IPS-15b (cell line): Measurements from ENCODE around the gene NTPCR.

Experiments
- H3K27me3 ChIP-seq: one replicate; pipeline ENCODE4 v1.6.1; 2013; ENCODE audit warnings: low read length; ENCODE audit not compliant: control insufficient read depth, insufficient read depth
- H3K36me3 ChIP-seq: one replicate; pipeline ENCODE4 v1.6.1; 2013; ENCODE audit warnings: low read length; ENCODE audit not compliant: control insufficient read depth, insufficient read depth
- H3K4me1 ChIP-seq: one replicate; pipeline ENCODE4 v1.6.1; 2013; ENCODE audit warnings: mild to moderate bottlenecking, low read length; ENCODE audit not compliant: control insufficient read depth, insufficient read depth
- H3K4me3 ChIP-seq: one replicate; pipeline ENCODE4 v1.5.1; 2013; ENCODE audit warnings: low read depth, low read length
- H3K9ac ChIP-seq: one replicate; pipeline ENCODE4 v1.6.1; 2013; ENCODE audit warnings: low read depth, mild to moderate bottlenecking, low read length
- H3K9me3 ChIP-seq: one replicate; pipeline ENCODE4 v1.6.1; 2013; ENCODE audit warnings: mild to moderate bottlenecking, low read length; ENCODE audit not compliant: control insufficient read depth, insufficient read depth

NTPCR gene

DNA sequence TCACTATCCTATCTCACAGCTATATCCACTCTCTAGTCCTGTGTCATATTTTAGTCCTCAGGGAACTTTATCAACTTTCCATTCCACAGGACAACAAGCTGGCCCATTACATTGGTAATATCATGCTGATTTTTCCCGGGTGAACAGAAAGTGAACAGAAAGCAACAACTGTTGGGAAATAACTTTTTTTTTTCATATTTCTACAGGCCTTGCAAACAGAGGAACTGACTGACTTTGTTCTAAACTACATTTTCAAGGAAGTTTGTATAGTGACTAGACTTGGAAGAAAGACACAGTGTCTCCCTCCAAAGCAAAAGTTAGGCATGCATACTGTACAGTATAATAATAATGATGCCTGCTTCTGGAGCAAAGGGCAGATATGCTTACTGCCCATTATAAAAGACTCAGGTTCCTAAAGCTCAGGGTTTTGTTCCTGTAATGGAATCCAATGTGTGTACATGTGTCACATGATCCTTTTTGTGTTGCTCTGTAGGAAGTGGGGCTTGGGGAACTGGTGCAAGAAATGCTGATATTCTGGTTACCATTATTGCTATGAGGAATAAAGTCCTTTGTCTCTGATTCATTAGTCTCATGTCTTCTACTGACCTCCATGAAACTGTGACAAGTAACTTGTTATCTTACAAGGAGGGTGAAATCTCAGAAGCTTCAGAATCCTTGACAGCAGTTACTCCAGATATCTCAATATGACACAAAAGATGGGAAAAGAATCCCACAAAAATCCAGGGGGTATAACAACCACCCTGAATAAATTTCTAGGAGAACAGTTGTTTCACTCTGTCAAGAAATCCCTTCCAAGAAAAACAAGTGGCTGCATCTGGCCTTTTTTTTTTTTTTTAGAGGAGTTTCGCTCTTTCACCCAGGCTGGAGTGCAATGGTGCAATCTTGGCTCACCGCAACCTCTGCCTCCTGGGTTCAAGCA is 17.7 kb upstream of the NTPCR start:
- no peak overlapping the region for H3K4me3 ChIP-seq
- no peaks in the 10 kb centered on the region for H3K4me1 ChIP-seq
- H3K9me3 ChIP-seq: no peaks in the 10 kb centered on the region
- H3K27me3 ChIP-seq: no peaks in the 10 kb centered on the region
- no peak overlapping the region for H3K9ac ChIP-seq
- no peaks in the 10 kb centered on the region for H3K36me3 ChIP-seq

DNA sequence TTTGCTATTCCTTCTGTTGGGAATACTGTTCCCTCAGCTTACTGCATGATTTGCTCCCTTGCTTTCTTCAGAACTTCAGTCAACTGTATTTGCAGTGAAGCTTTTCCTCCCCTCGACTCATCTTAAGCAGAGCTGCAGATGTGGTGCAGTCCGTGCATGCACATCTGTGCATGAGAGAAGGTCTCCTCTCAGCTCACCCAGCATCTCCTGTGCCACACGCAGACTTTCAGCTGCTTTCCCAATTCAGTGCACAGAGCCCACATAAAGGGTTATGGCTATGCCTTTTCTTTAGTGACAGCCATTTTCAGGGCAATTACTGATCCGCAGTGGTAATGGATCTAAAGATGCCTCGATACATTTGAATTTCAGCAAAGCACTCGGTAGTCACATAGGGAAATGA is 13.5 kb upstream of the NTPCR start:
- Histone ChIP-seq H3K4me1 (no peaks in the 10 kb centered on the region), H3K9ac (no peak overlapping the region), H3K27me3 (no peaks in the 10 kb centered on the region), H3K36me3 (no peaks in the 10 kb centered on the region), H3K9me3 (no peaks in the 10 kb centered on the region), H3K4me3 (no peak overlapping the region)

DNA sequence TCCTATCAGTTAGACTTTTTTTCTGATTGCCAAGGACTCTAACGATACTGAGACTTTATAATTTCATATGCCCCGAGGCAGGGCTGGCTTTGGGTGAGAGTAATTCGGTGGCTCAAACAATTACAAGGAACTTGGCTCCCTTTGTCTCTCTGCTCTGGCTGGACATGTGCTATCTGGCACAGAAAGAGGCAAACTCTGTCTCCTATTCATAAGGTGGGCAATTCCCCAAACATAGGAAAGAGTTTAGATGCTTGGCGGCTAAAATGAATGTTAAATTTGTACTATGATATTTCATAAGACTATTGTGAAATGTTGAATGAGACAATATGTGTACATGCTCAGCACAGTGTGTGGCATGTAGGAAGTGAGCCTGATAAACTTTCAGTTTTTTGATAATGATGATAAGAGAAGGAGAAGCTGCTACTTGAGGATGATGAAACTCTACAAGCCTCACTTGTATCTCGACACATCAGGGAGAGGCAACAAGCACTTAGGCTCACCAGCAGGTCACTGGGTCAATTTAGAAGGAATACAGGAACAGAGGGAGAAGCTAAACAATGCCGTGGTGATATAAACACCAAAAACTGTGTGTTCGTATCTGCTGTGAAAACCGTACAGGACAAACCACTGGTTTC is 12.6 kb upstream of the NTPCR start:
- no peak overlapping the region for H3K9ac ChIP-seq
- no peak overlapping the region for H3K4me3 ChIP-seq

DNA sequence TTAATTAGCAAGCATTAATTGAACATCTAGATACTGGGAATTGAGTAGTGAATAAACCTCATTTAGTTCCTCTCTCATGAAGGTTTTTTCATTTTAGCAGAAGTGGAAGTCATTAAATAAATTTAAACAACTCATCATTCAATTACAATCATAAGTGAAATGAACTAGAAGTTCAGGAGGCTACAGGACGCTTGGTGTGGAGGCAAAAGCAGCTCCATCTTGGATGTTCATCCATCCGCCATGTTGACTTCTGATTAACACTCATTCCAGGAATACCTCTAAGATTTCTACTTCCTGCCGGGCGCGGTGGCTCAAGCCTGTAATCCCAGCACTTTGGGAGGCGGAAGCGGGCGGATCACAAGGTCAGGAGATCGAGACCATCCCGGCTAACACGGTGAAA is 11.5 kb upstream of the NTPCR start:
- Histone ChIP-seq H3K4me1 (no peaks in the 10 kb centered on the region), H3K27me3 (no peaks in the 10 kb centered on the region), H3K9ac (no peak overlapping the region), H3K36me3 (no peaks in the 10 kb centered on the region), H3K9me3 (no peaks in the 10 kb centered on the region), H3K4me3 (no peak overlapping the region)

More for the DNA sequence above, 12.6 kb upstream of the NTPCR start:
- Histone ChIP-seq H3K4me1 (no peaks in the 10 kb centered on the region), H3K36me3 (no peaks in the 10 kb centered on the region), H3K27me3 (no peaks in the 10 kb centered on the region), H3K9me3 (no peaks in the 10 kb centered on the region)

DNA sequence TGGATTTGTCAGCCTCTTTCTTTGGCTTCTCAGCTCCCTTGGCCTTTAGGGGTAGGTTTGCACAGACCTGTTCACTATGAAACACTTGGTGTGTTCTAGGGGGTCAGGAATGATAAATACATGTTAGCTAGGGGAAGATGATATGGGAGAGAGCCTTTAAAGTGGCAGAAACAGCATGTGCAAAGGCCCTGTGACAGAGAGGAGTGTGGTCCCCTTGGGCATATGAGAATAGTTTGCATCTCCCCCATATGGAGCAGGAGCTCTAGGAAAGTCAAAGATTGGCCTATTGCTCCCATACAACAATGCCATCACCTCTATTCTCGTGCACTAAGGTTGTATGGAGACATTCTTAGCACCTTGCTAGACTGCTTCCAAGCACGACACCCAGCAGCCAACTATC is 10.7 kb upstream of the NTPCR start:
- H3K4me3 ChIP-seq: no peak overlapping the region
- no peaks in the 10 kb centered on the region for H3K4me1 ChIP-seq
- no peaks in the 10 kb centered on the region for H3K9me3 ChIP-seq
- no peak overlapping the region for H3K9ac ChIP-seq
- H3K36me3 ChIP-seq: no peaks in the 10 kb centered on the region
- H3K27me3 ChIP-seq: no peaks in the 10 kb centered on the region

DNA sequence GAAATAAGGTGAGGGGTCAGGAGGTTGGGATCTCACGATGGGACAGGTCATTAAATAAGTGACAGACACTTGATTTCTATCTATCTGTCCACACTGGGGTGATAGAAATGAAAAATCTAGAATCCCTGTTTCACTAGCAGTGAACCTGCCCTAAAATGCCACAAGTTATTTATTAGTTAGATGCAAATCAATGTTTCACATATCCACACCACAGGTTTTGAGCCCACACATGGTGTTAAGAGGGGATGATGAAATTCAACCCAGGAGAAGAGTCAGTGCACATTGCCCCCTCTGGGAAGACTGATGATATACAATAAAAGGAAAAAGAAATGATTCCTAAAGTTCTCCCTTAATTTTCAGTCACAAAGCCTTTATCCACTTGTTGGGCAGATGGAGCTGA is 10.1 kb upstream of the NTPCR start:
- H3K9me3 ChIP-seq: no peaks in the 10 kb centered on the region
- no peak overlapping the region for H3K4me3 ChIP-seq
- no peaks in the 10 kb centered on the region for H3K27me3 ChIP-seq
- no peaks in the 10 kb centered on the region for H3K36me3 ChIP-seq
- no peak overlapping the region for H3K9ac ChIP-seq
- no peaks in the 10 kb centered on the region for H3K4me1 ChIP-seq

DNA sequence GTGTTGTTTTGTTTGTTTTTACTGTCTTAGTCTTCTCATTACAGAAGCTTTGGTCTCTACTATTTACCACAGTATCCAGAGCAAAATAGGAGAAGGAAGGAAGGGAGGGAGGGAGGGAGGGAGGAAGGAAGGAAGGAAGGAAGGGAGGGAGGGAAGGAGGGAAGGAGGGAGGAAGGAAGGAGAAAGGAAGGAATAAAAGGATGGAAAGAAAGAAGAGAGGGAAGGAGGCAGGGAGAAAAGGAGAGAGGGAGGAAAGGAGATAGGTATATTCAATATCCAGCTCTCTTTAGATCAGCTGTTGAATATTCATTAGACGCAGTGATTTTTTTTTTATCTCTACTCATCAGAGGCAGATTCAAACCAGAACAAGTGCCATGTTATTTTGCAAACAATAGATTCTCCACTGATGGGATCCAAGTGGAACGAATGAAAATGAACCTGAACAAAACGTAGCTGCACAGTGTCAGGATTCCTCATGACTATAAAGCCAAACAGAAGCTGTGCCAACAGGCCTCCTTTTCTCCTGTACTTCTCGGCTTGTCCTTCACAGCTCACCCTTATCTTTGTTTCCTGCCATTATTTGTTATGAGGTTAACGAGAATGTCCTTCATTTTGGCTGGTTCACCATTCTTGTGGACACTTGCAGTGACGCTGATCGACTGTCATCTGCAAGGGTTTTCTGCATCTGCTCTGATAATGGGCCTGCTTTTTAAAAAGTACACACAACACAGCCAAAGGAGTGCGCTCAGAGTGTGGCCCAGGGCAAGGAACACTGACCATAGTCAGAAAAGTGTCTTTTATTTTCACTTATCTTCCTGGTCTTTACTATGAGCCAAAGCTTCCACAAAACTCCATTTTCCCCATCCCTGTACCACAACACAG is 7.8 kb upstream of the NTPCR start:
- no peak overlapping the region for H3K4me3 ChIP-seq
- H3K4me1 ChIP-seq: no peaks in the 10 kb centered on the region
- no peaks in the 10 kb centered on the region for H3K27me3 ChIP-seq
- H3K36me3 ChIP-seq: no peaks in the 10 kb centered on the region
- no peaks in the 10 kb centered on the region for H3K9me3 ChIP-seq
- no peak overlapping the region for H3K9ac ChIP-seq

DNA sequence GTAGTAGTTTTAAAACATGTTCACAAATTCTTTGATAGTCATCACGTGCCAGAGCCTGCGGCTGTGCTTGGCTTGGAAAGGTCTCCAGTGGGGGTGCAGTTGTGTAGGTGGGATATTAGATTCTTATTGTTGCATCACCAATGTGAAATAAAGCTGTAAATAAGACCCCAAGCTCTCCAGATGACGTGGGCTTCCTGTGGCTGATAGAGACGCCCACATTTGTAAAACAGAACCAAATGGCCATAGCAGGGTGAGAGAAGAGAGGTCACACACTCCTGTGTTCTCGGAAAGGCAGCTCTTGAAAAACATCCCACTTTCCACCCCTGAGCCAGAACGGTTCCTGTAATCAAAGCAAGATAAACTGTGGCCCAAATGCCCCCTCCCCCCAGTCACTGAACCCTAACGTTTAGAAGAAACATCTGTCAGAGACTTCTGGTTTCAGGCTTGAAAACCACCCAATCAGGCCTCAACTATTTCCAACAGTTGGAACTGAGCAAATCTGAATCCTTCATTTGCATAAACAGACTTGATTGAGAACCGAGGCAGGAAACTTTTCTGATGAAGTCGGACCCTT is 6.6 kb upstream of the NTPCR start:
- no peaks in the 10 kb centered on the region for H3K36me3 ChIP-seq
- H3K9me3 ChIP-seq: no peaks in the 10 kb centered on the region
- no peak overlapping the region for H3K9ac ChIP-seq
- no peaks in the 10 kb centered on the region for H3K4me1 ChIP-seq
- H3K27me3 ChIP-seq: no peaks in the 10 kb centered on the region
- H3K4me3 ChIP-seq: no peak overlapping the region

DNA sequence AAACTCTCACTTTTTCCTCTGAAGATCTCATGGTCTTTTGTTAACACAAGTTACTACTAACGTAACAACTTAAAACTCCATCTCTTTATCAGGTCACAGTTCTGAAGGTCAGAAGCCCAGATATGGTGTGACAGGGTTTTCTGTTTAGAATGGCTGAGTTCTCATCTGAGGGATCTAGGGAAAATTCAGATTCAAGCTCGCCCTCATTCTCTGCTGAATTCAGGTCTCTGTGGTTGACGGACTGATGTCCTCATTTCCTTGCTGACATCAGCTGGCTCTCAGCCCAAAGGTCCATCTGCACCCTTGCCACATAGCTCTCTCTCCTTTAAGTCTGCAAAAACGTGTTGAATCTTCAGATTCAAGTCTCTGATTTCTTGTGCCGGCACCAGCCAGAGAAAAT is 6.1 kb upstream of the NTPCR start:
- Histone ChIP-seq H3K9me3 (no peaks in the 10 kb centered on the region), H3K27me3 (no peaks in the 10 kb centered on the region), H3K9ac (no peak overlapping the region), H3K4me3 (no peak overlapping the region), H3K4me1 (no peaks in the 10 kb centered on the region), H3K36me3 (no peaks in the 10 kb centered on the region)

DNA sequence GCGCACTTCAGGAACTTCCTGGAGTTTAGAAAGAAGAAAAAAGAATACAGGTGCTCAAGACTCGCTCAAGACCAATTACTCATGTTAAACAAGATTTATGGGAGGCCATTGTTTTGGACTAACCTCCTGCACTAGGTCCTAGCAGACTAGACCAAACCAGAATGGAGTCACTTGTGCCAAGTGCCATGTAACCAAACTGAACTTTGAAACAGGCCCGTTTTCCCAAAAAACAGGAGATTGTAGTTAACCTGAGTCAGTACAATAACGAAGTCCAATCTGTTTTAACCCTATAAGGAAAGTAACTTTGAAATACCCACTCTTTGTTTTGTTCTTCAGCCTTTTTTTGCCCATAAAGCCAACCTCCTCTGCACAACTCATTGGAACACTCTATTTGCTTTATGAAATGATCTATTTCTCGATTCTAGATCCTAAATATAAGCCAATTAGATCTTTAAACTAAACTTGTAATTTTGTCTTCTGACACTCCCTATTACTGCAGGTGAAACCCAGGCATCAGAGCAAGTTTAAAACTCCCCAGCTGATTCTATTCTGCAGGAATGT is 695 bp upstream of the NTPCR start:
- Histone ChIP-seq H3K4me1 (no peaks in the 10 kb centered on the region), H3K4me3 (peak overlapping the region; percentile 72), H3K9me3 (no peaks in the 10 kb centered on the region), H3K36me3 (no peaks in the 10 kb centered on the region), H3K27me3 (no peaks in the 10 kb centered on the region), H3K9ac (peak overlapping the region; percentile 49)

DNA sequence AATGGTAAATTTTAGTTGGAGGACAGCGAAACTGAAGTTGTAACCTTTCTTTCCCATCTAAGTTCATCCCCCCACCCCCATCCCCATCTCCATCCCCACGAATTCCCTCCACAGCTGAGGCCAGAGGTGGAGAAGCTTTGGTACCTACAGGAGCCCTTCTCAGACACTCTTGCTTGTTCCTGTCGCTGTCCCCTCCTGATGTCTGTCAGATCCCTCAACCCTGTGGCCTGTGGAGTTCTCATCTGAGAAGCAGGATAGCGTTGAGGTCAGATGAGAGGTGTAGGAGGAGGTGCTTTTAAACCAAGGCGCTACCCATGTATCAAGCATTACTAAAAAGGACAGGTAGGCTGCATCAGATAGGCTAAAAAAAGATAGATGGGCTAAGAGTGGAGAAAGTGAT is 769 bp downstream of the NTPCR start:
- H3K27me3 ChIP-seq: no peaks in the 10 kb centered on the region
- H3K9ac ChIP-seq: no peak overlapping the region
- H3K9me3 ChIP-seq: no peaks in the 10 kb centered on the region
- H3K4me3 ChIP-seq: peak overlapping the region; percentile 72
- H3K4me1 ChIP-seq: no peaks in the 10 kb centered on the region
- no peaks in the 10 kb centered on the region for H3K36me3 ChIP-seq
